GM18951 (cell line): Measurements from ENCODE around the gene SF1.

Source experiments
- POLR2A ChIP-seq: IDR thresholded peaks from 4 replicates; pipeline ENCODE4 v1.6.1; 2011; ENCODE audit warnings: mild to moderate bottlenecking; ENCODE audit not compliant: insufficient read length, insufficient read depth; ENCODE audit errors: extremely low read depth
- in situ Hi-C: fragments of 300-500 bp; cut with MboI; formaldehyde crosslinking; loops from one replicate; pipeline ENCODE4 v1.12.0; 2022; ENCODE audit warnings: low sequenced_read_pairs, mixed read lengths, inconsistent platforms; ENCODE audit not compliant: unreplicated experiment

SF1 gene

DNA sequence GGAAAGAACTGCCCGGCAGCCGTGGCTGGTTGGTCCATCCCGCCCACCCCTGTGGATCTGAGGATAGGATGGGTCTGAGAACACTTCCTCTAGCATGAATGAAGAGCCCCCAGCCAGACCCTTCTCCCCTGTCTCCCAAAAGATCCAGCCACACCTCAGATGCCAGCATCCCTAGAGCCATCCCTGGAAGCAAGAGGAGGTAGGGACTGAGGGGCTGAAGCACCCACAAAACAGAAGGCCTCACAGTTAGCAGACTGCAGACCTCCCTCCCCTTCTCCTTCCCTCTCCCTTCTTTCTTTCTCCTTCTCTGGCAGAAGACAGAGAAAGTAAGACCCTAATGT is 57.0 kb downstream of the SF1 start:
- TF ChIP-seq POLR2A, result no peak
- in situ Hi-C loops, result no loop called here

DNA sequence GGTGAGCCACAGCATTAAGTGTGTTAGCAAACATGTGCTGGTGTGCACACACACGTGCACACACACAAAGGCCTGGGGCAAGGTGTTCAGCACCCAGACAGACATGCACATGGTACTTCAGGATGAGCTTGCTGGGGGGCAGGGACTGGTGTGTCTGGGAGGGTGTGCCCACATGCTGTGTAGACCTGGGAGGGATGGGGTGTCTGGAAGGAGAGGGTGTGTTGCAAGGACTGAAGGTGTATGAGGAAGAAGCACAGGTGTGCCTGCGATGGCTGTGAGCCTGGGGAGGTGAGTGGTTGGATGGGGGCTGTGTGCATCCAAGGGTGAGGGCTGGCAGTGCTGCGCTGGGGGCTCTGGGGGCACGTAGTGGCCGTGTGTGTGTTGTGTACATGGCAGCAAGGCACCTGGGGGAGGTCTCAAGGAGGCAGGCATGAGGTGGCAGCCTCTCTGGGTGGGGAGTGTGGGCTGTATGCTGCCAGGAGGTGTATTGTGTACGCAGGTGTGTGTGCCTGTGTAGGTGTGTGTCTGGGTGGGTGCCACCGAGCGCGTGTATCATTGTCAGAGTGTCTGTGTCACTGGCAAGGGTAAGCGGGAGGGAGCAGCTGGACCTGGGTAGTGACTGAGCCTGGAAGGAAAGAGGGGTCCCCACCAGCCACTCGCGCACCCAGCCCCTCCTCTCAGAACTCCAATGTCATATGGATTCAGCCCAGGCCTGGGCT is 57.5 kb downstream of the SF1 start:
- in situ Hi-C loops, result no loop called here
- TF ChIP-seq POLR2A, result no peak

DNA sequence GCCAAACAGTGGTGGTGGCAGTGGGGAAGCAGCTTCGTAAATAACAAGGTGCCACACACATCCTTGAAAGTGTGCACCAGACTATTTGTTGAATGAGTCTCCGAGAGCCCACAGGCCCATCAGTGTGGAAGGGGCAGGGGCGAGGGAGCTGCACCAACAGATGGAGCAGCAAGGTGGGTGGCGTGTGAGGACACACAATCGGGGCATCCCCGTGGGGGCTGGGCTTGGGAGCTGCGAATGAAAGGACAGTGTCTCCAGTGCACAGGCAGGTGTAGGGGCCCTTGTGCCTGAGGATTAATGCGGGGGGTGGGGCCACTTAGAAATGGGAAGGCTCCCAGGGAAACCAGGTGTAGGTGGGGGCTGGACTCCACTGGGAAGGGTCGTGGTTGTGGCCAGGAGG is 58.2 kb downstream of the SF1 start:
- in situ Hi-C loops, result no loop called here
- TF ChIP-seq POLR2A, result no peak

DNA sequence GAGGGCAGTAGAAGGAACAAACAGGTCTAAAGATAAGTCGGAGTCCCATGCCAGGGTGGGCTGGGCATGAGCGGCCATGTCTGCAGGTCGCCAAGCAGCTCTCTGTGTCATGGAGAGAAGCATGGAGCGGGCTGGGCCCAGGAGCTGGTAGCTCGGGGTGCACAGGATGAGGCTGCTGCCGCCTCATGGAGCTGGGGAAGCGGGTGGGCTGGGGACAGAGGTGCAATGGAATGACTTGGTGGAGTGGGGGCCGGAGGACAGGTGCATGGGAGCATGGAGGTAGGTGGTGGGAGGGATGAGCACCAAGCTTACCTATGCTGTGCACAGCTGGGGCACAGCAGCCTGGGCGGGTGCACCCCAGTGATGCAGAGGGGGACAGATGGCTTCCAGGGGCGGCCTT is 58.9 kb downstream of the SF1 start:
- TF ChIP-seq POLR2A, result no peak
- in situ Hi-C loops, result no loop called here

DNA sequence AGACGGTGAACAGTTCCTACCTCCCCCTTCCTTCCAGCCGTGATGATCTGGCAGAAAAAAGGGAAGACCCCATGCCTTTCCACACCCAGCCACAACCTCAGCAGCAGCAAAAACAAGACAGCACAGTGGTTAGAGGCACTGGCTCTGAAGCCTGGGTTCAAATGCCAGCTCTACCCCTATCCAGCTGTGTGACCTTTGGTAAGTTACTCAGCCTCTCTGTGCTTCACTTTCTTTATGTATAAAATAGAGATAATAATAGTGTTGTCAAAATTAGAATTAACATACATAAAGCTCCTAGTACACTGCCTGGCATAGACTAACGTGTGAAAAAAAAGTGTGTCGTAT is 59.6 kb downstream of the SF1 start:
- in situ Hi-C loops, result no loop called here
- TF ChIP-seq POLR2A, result no peak

DNA sequence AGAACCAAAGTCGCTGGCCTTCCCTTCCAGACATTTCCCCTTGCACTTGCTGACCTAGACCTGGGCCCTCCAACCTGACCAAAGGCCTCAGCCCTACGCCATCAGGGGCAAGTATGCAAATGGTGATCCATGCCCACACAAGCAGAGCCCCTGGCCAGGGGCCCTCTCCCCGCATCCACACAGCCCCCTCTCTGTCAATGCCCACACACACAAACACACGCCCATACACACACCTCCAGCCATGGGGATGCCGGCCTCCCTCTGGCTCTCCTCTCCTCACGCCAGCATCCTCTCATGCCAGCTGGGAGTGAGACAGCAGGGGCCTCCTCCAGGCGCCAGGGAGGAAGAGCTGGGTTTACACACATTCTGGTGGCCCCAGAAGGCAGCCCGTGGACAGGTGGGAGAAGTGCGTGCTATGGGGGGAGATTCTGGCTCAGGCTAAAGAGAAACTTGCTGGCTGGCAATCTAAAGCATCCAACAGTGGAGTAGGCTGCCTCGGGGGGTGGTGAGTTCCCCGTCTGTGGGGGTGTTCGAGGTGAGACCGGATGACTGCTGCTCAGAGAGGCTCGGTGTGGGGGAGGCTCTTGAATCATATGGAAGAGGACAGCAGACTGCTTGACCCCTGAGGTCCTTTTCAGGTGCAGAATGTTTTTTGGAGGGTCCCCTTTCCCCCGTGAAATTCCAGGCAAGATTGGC is 60.1 kb downstream of the SF1 start:
- no peak for TF ChIP-seq POLR2A
- in situ Hi-C loops, result no loop called here

DNA sequence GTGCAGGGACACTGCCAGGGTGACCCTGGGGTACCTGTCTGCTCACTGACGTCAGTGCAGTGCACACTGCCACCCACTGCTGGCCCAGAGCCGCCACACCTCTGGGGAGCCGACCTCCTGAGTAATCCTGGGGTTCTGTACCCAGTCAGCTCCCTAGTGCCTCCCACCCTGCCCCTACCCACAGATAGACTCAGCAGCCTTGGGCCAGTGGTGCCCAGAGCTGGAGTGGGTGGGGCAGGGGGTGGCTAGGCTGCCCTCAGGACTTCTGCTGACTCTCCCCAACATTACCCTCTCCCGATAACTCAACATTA is 61.1 kb downstream of the SF1 start:
- in situ Hi-C loops, result no loop called here
- TF ChIP-seq POLR2A, result no peak

DNA sequence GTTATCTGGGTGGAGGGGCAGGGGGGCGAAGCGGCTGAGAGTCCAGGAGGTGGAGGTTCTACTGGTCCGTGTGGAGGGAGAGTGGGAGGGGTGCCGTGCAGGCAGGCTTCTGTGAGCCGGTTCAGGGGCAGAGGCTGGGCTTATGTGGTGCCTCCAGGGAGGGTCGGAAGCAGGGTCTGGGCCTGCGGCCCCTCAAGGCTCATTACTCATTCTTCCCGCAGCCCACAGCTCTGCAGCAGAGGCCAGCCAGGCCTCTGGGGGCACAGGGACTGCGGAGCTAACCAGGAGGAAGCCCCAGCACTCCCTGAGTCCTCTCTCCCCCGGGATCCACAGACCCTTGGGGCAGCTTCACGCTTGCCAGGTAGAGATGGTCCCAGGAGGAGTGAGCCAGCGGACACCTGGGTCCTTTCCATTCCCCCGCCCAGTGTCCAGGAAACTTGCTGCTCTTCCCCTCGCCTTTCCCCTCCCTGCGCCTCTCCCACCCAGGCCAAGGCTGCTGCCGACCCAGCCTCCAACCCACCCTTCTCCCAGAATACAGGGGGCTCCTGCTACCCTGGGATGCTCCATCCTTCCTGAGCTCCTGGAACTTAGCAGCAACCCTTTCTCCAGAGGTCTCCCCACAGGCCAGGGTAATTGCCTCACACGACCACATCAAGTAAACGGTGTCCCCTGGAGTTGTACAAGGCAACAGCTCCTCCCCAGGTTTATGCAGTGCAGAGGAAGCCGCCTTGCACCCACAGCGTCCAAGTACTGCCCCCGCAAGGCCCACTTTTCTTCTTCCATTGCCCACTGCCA is 61.7 kb downstream of the SF1 start:
- in situ Hi-C loops, result no loop called here
- no peak for TF ChIP-seq POLR2A

DNA sequence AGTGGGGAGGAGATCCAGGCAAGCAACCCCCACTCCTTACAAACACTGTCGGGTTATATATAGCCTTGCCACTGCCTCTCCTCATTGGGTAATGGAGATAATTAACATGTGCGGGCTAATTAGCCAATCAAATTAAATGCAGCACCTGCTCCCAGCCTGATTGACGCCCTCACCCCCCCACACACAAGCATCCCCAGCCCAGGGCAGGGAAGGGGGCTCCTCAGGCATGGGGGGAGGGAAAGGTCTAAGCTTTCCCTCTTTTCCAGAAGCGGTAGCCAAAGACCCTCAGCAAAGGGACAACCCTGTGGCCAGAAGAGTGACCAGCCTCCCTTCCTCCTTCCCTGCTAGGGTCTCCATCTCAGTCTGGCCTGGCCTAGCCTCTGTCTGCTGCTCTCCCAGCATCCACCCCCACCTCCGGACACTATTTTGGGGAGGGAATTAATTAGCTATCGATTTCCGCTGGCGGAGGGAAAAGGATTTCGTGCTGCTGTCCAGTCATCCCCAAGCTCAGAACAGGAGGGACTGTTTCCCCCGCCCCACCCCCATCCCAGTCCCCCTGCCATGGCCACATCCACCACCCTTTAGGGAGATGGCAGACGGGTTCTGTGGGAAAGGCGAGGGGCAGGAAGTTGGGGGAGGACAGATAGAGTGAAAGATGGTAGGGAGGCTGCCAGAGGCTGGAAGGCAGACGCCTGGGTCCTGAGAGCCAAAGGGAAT is 62.4 kb downstream of the SF1 start:
- TF ChIP-seq POLR2A, result no peak
- in situ Hi-C loops, result no loop called here

DNA sequence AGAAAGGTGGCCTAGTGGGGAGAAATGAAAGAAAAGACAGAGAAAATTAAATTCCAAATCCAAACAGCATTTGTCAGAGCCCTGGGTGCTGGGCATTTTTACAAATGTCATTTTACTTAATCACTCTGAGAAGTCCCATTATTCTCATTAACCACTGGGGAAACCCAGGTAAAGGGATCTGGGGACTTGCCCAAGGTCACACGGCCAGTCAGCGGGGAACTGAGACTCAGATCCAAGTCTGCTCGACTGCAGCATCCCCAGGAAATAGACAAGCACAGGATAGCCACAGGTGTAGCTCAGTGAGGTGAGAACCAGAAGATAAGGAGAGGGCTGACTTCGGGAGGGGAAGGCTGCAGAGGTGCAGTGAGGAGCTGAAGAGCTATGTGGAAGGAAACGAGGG is 63.2 kb downstream of the SF1 start:
- in situ Hi-C loops, result no loop called here
- TF ChIP-seq POLR2A, result no peak

DNA sequence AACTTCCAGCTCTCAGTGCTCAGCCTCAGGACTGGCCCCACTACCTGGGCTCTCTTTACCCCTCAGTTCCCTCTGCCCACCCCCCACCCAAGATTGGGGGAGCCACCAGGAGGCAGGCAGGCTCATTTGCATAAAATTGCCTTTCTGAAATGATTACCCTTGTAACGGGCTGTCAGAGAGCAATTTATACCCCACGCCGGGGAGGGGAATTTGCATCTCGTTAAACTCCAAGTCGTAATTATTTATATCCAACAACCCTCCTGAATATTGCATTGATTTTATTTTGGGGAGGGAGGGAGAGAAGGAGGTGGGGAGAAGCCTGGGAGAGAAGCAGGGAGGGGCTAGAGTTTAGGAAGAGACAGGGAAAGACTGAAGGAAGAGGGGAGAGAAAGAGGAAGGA is 63.7 kb downstream of the SF1 start:
- in situ Hi-C loops, result no loop called here

More for the DNA sequence above, 63.7 kb downstream of the SF1 start:
- TF ChIP-seq POLR2A, result no peak
